IMR-90 (cell line): ENCODE data around the gene PLXNA3. TPM values are rescaled to one million over a fixed set of nuclear protein-coding genes. Genes with fewer than 3 reads are reported as not detected.

ENCODE experiments used
- ATAC-seq: fragments of 200-7000 bp; cut with Tn5 transposase; 2 replicates; pipeline ENCODE4 v1.9.1; 2020; ENCODE audit warnings: low read depth, mild to moderate bottlenecking, moderate library complexity
- BruUV-seq: library from RNA; stranded (reverse); fragments of 400-500 nt; replicated peaks from 2 replicates; lab custom pipeline; 2021; lab: Mats Ljungman, UMichigan
- CTCF ChIA-PET: fragments of 300-600 bp; formaldehyde crosslinking; extraction: SDS; loops from one replicate; lab custom pipeline; 2021; ENCODE audit warnings: antibody characterized with exemption; lab: Yijun Ruan, JAX
- POLR2A ChIA-PET: fragments of 300-600 bp; sonication (Branson Sonifier 250); formaldehyde crosslinking; loops from one replicate; lab custom pipeline; 2022; ENCODE audit warnings: antibody characterized with exemption; ENCODE audit not compliant: unreplicated experiment; lab: Charles Lee
- DNase-seq: peaks from one replicate; pipeline ENCODE4 v3.0.0; 2013
- H2AFZ ChIP-seq: replicated peaks from 2 replicates; pipeline ENCODE3; 2013; ENCODE audit warnings: low read length, mild to moderate bottlenecking; ENCODE audit not compliant: poor library complexity
- H2AK5ac ChIP-seq: 2 replicates; pipeline ENCODE4 v1.6.1; 2013; ENCODE audit warnings: low read depth, low read length, inconsistent platforms
- H2AK9ac ChIP-seq: replicated peaks from 2 replicates; pipeline ENCODE3; 2013; ENCODE audit warnings: mild to moderate bottlenecking, low read depth, low read length, moderate library complexity; ENCODE audit not compliant: poor library complexity
- H2BK120ac ChIP-seq: 2 replicates; pipeline ENCODE4 v1.6.1; 2013; ENCODE audit warnings: low read depth, low read length, inconsistent platforms
- H2BK15ac ChIP-seq: 3 replicates; pipeline ENCODE4 v1.6.1; 2013; ENCODE audit warnings: low read depth, low read length, inconsistent platforms
- H2BK20ac ChIP-seq: 2 replicates; pipeline ENCODE4 v1.6.1; 2013; ENCODE audit warnings: low read depth, mild to moderate bottlenecking, inconsistent platforms, low read length, moderate library complexity
- H2BK5ac ChIP-seq: 2 replicates; pipeline ENCODE4 v1.6.1; 2013; ENCODE audit warnings: mild to moderate bottlenecking, low read depth, low read length, inconsistent platforms; ENCODE audit not compliant: poor library complexity, severe bottlenecking
- H3K14ac ChIP-seq: replicated peaks from 2 replicates; pipeline ENCODE4 v1.6.1; 2013; ENCODE audit warnings: low read depth, low read length, inconsistent platforms
- H3K18ac ChIP-seq: 2 replicates; pipeline ENCODE4 v1.6.1; 2013; ENCODE audit warnings: low read depth, low read length, control low read depth
- H3K23ac ChIP-seq: 2 replicates; pipeline ENCODE4 v1.6.1; 2013; ENCODE audit warnings: low read depth, low read length, inconsistent platforms
- H3K27ac ChIP-seq: 2 replicates; pipeline ENCODE4 v1.5.1; 2013; ENCODE audit warnings: mild to moderate bottlenecking, control low read depth, low read length; ENCODE audit not compliant: insufficient read depth
- H3K27me3 ChIP-seq: 2 replicates; pipeline ENCODE4 v1.6.1; 2013; ENCODE audit warnings: low read length; ENCODE audit not compliant: control insufficient read depth, insufficient read depth
- H3K36me3 ChIP-seq: 2 replicates; pipeline ENCODE4 v1.6.1; 2013; ENCODE audit warnings: low read length, mixed read lengths; ENCODE audit not compliant: control insufficient read depth, insufficient read depth
- H3K4ac ChIP-seq: 2 replicates; pipeline ENCODE4 v1.6.1; 2013; ENCODE audit warnings: low read depth, low read length, inconsistent platforms
- H3K4me1 ChIP-seq: 2 replicates; pipeline ENCODE4 v1.6.1; 2013; ENCODE audit warnings: low read length, mixed read lengths; ENCODE audit not compliant: control insufficient read depth, insufficient read depth
- H3K4me2 ChIP-seq: 2 replicates; pipeline ENCODE4 v1.6.1; 2013; ENCODE audit warnings: low read depth, mild to moderate bottlenecking, control low read depth, low read length, moderate library complexity
- H3K4me3 ChIP-seq: 2 replicates; pipeline ENCODE4 v1.5.1; 2013; ENCODE audit warnings: low read depth, mild to moderate bottlenecking, control low read depth, low read length, moderate library complexity; ENCODE audit not compliant: insufficient read depth
- H3K56ac ChIP-seq: 2 replicates; pipeline ENCODE4 v1.6.1; 2013; ENCODE audit warnings: low read length, inconsistent platforms; ENCODE audit not compliant: insufficient read depth; ENCODE audit errors: extremely low read depth
- H3K79me1 ChIP-seq, 2 experiments: 2 replicates each; pipeline ENCODE4 v1.6.1; 2013; ENCODE audit warnings: low read length in 2 of 2, inconsistent platforms in 1 of 2, low read depth in 1 of 2
- H3K9ac ChIP-seq: 2 replicates; pipeline ENCODE4 v1.6.1; 2013; ENCODE audit warnings: low read depth, low read length, control low read depth
- H3K9me1 ChIP-seq: 2 replicates; pipeline ENCODE4 v1.6.1; 2013; ENCODE audit warnings: low read length, inconsistent platforms; ENCODE audit not compliant: insufficient read depth
- H3K9me3 ChIP-seq: 2 replicates; pipeline ENCODE4 v1.6.1; 2013; ENCODE audit warnings: low read length; ENCODE audit not compliant: control insufficient read depth, insufficient read depth
- H4K20me1 ChIP-seq: 2 replicates; pipeline ENCODE4 v1.6.1; 2013; ENCODE audit warnings: low read length, inconsistent platforms; ENCODE audit not compliant: insufficient read depth
- H4K5ac ChIP-seq: 2 replicates; pipeline ENCODE4 v1.6.1; 2013; ENCODE audit warnings: mild to moderate bottlenecking, low read depth, low read length, control low read depth
- H4K8ac ChIP-seq, 2 experiments: 2 replicates each; pipeline ENCODE4 v1.6.1; 2013; ENCODE audit warnings: low read depth in 2 of 2, low read length in 2 of 2, control low read depth in 1 of 2, inconsistent platforms in 1 of 2
- H4K91ac ChIP-seq: 2 replicates; pipeline ENCODE4 v1.6.1; 2013; ENCODE audit warnings: low read depth, low read length, inconsistent platforms; ENCODE audit not compliant: insufficient read depth
- BHLHE40 ChIP-seq: fragments of 150-350 bp; IDR thresholded peaks from 2 replicates; pipeline ENCODE4 v1.6.1; 2016; ENCODE audit warnings: mild to moderate bottlenecking, low read depth, low read length
- CEBPB ChIP-seq: IDR thresholded peaks from 2 replicates; pipeline ENCODE4 v1.6.1; 2012; ENCODE audit warnings: low read depth, low read length, improper control_type of control experiment
- FOS ChIP-seq: fragments of 150-350 bp; IDR thresholded peaks from 2 replicates; pipeline ENCODE4 v1.6.1; 2016; ENCODE audit warnings: low read depth, low read length
- MAFK ChIP-seq: IDR thresholded peaks from 2 replicates; pipeline ENCODE4 v1.6.1; 2012; ENCODE audit warnings: low read depth, low read length, improper control_type of control experiment
- MAZ ChIP-seq: IDR thresholded peaks from 2 replicates; pipeline ENCODE4 v1.6.1; 2012; ENCODE audit warnings: low read depth, mild to moderate bottlenecking, low read length, improper control_type of control experiment, moderate library complexity, borderline replicate concordance
- MXI1 ChIP-seq: IDR thresholded peaks from 2 replicates; pipeline ENCODE4 v1.6.1; 2012; ENCODE audit warnings: low read depth, mild to moderate bottlenecking, low read length, moderate library complexity, borderline replicate concordance
- NFE2L2 ChIP-seq: fragments of 150-350 bp; IDR thresholded peaks from 2 replicates; pipeline ENCODE4 v1.6.1; 2016; ENCODE audit warnings: low read depth, mild to moderate bottlenecking, low read length
- POLR2A ChIP-seq: IDR thresholded peaks from 2 replicates; pipeline ENCODE4 v1.6.1; 2012; ENCODE audit warnings: mild to moderate bottlenecking, low read depth, low read length
- RAD21 ChIP-seq: IDR thresholded peaks from 2 replicates; pipeline ENCODE4 v1.6.1; 2012; ENCODE audit warnings: low read length, improper control_type of control experiment
- RCOR1 ChIP-seq: IDR thresholded peaks from 2 replicates; pipeline ENCODE4 v1.6.1; 2012; ENCODE audit warnings: mild to moderate bottlenecking, low read length, improper control_type of control experiment; ENCODE audit not compliant: insufficient replicate concordance
- RFX5 ChIP-seq: IDR thresholded peaks from 2 replicates; pipeline ENCODE4 v1.8.0; 2012; ENCODE audit warnings: low read depth, mild to moderate bottlenecking, low read length, moderate library complexity
- SMC3 ChIP-seq: fragments of 150-350 bp; IDR thresholded peaks from 2 replicates; pipeline ENCODE4 v1.6.1; 2016; ENCODE audit warnings: low read depth, mild to moderate bottlenecking, antibody characterized with exemption, low read length, moderate library complexity
- WGBS, 2 experiments: methylation state at CpG; one replicate each; pipeline versions ENCODE4 v1.1.5 to v1.1.7; 2013; ENCODE audit warnings: missing lambda C conversion rate in 2 of 2; ENCODE audit not compliant: insufficient read length in 1 of 2; ENCODE audit errors: extremely low coverage in 2 of 2; 5-methylcytosine and 5-hydroxymethylcytosine counted together
- dilution Hi-C: fragments of 300-500 bp; cut with HindIII; formaldehyde crosslinking; loops from one replicate; pipeline ENCODE4 v1.14.3; 2018; ENCODE audit warnings: low sequenced_read_pairs; ENCODE audit not compliant: unreplicated experiment
- in situ Hi-C: fragments of 300-500 bp; cut with MboI; formaldehyde crosslinking; loops from 3 replicates; pipeline ENCODE4 v1.14.3; 2019; ENCODE audit warnings: low sequenced_read_pairs, inconsistent platforms, mixed read lengths
- intact Hi-C: fragments of 100-400 bp; cut with micrococcal nuclease; formaldehyde crosslinking; loops from 2 replicates; pipeline ENCODE4 v1.10.0; 2022
- polyA plus RNA-seq, 3 experiments: library from polyadenylated mRNA; depleted of rRNA; stranded (reverse); fragments of >200 nt; gene quantifications; 2 replicates each; pipeline ENCODE4 v1.2.3, GENCODE V29; 2012; ENCODE audit warnings: low replicate concordance in 1 of 3
- total RNA-seq: library from RNA; depleted of rRNA; stranded (reverse); fragments of >200 nt; gene quantifications from 2 replicates; pipeline ENCODE4 v1.2.3, GENCODE V29; 2012
- TF ChIP-seq, protein P1 (sequence below): fragments of 150-350 bp; IDR thresholded peaks from 2 replicates; pipeline ENCODE4 v1.6.1; 2017; ENCODE audit warnings: mild to moderate bottlenecking, antibody characterized with exemption, low read length, low read depth
- TF ChIP-seq, protein P2 (sequence below): conservative IDR thresholded peaks from 2 replicates; pipeline ENCODE4 v1.5.1; 2012; ENCODE audit warnings: mild to moderate bottlenecking, low read depth, low read length, improper control_type of control experiment

Gene PLXNA3
- total and polyA plus RNA-seq, 2 of the 4 experiments (the other 2 are of a cell fraction), result 4.3 to 111 TPM

DNA sequence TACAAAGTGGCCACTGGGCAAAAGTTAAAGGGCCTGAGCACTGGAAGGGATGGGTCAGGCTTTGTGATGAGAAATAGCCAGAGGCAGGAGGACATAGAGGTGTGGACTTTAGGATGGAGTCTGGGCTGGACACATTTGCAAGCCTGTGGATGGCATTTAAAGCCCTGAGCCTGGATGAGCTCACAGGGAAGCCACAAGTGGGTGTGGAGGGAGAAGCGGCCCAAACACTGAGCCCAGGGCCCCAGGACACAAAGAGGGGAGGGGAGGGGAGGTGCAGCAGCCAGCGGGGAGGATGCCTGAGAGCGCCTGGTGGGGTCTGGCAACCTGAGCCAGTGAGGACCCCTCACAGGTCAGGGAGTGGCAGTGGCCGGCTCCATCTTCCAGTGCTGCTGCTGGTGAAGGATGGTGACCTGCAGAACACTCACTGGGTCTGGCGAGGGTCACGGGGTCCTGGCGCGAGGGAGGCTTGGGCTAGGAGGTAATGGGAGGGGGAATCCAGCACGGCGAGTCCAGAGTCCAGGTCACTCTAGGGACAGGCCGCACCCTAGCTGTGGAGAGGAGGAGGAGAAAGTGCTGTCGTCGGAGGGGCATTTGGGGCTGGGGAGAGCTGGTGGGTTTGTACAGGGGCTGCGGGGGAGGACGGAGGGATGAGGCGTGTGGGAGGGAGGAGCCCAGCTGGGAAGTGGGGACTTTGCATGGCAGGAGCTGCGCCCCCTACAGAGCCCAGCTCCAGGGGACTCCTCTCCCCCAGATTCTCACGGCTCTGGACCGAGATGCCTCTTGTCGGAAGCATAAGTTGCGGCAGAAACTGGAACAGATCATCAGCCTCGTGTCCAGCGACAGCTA, 14.0 kb downstream of the PLXNA3 start:
- Histone ChIP-seq H3K4me2 (no peak overlapping the region), H2BK15ac (no peak overlapping the region), H3K9ac (no peak overlapping the region), H3K36me3 (peaks cover 52% of the 10 kb centered on the region), H2AK9ac (no peak overlapping the region), H3K27me3 (no peaks in the 10 kb centered on the region), H3K9me1 (no peaks in the 10 kb centered on the region), H4K5ac (no peak overlapping the region), H3K4me3 (no peak overlapping the region), H3K79me1 (no peaks in the 10 kb centered on the region; a peak in 1 of 4 replicates), H4K8ac (no peak overlapping the region), H3K4me1 (no peaks in the 10 kb centered on the region), H3K23ac (no peak overlapping the region), H3K9me3 (peaks cover 2% of the 10 kb centered on the region; the same call in 1 of the 2 replicates), H2BK5ac (no peak overlapping the region), H4K20me1 (no peaks in the 10 kb centered on the region; the same call in none of the 2 replicates), H3K18ac (no peak overlapping the region), H2BK20ac (no peak overlapping the region), H2BK120ac (no peak overlapping the region), H3K56ac (no peak overlapping the region), H2AFZ (no peak overlapping the region), H2AK5ac (no peak overlapping the region), H3K27ac (no peak overlapping the region), H4K91ac (no peak overlapping the region), H3K14ac (no peak overlapping the region), H3K4ac (no peak overlapping the region)
- ChIA-PET CTCF (no interaction called here), POLR2A (no interaction called here)
- no TSS peak for BruUV-seq
- 74% methylated on average over 4 of the region's 23 CpGs; no CpG with 5 or more reads in 1 of the 2 experiments for WGBS, 2 experiments
- dilution Hi-C loops, result no loop called here
- intact Hi-C loops, result no loop called here
- in situ Hi-C loops, result no loop called here
- DNase-seq (no peak), ATAC-seq (no peak)
- TF ChIP-seq MXI1 (no peak), SMC3 (no peak), NFE2L2 (no peak), POLR2A (no peak), BHLHE40 (no peak), FOS (no peak), MAFK (no peak), RAD21 (no peak), RFX5 (no peak), CEBPB (no peak), RCOR1 (no peak), MAZ (no peak)
- TF ChIP-seq, protein P1, sequence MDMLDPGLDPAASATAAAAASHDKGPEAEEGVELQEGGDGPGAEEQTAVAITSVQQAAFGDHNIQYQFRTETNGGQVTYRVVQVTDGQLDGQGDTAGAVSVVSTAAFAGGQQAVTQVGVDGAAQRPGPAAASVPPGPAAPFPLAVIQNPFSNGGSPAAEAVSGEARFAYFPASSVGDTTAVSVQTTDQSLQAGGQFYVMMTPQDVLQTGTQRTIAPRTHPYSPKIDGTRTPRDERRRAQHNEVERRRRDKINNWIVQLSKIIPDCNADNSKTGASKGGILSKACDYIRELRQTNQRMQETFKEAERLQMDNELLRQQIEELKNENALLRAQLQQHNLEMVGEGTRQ, result no peak
- TF ChIP-seq, protein P2, sequence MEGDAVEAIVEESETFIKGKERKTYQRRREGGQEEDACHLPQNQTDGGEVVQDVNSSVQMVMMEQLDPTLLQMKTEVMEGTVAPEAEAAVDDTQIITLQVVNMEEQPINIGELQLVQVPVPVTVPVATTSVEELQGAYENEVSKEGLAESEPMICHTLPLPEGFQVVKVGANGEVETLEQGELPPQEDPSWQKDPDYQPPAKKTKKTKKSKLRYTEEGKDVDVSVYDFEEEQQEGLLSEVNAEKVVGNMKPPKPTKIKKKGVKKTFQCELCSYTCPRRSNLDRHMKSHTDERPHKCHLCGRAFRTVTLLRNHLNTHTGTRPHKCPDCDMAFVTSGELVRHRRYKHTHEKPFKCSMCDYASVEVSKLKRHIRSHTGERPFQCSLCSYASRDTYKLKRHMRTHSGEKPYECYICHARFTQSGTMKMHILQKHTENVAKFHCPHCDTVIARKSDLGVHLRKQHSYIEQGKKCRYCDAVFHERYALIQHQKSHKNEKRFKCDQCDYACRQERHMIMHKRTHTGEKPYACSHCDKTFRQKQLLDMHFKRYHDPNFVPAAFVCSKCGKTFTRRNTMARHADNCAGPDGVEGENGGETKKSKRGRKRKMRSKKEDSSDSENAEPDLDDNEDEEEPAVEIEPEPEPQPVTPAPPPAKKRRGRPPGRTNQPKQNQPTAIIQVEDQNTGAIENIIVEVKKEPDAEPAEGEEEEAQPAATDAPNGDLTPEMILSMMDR, result no peak
